ENCODE data around the gene KRTAP4-2. TPM values are rescaled to one million over a fixed set of nuclear protein-coding genes. Genes with fewer than 3 reads are reported as not detected.
"Not testable (repeated sequence)": the region's sequence is repeated elsewhere in the genome, so short reads cannot be mapped to it uniquely, and the experiment has no call there.

The KRTAP4-2 gene
- total RNA-seq, 3 donors from 2014 or later (not counting 1 experiment from before 2014, with no cell fraction given), result not detected

- Mint-ChIP-seq H3K27me3 (ENCODE audit: low read depth in 2 of 2) (peaks cover 11 to 27% of the 10 kb centered on the region in 2 donors), H3K4me1 (no peaks in the 10 kb centered on the region), H3K27ac (no peak overlapping the region), H3K4me3 (no peak overlapping the region), H3K36me3 (no peaks in the 10 kb centered on the region), H3K9me3 (no peaks in the 10 kb centered on the region)
- Histone ChIP-seq H3K27ac (ENCODE audit: low read length) (no peak overlapping the region), H3K9me3 (ENCODE audit: control insufficient read depth, insufficient read depth, low read length) (no peaks in the 10 kb centered on the region), H3K27me3 (ENCODE audit: control insufficient read depth, insufficient read depth, low read length) (peaks cover 2% of the 10 kb centered on the region), H3K4me1 (ENCODE audit: control insufficient read depth, insufficient read depth, low read length) (no peaks in the 10 kb centered on the region), H3K4me3 (ENCODE audit: low read length) (no peak overlapping the region), H3K36me3 (ENCODE audit: control insufficient read depth, insufficient read depth, low read length) (no peaks in the 10 kb centered on the region)
- ATAC-seq (no peak), DNase-seq (no peak)
- WGBS (ENCODE audit: insufficient coverage), result 83% methylated on average over 4 of the region's 5 CpGs
- intact Hi-C loops (cut with micrococcal nuclease), result no loop called here
- no peak for TF ChIP-seq CTCF (IDR thresholded peaks at IDR 0.05)
Measured at GRCh38 chr17:41199421-41200078, 21.5 kb upstream of the KRTAP4-2 start.

DNA sequence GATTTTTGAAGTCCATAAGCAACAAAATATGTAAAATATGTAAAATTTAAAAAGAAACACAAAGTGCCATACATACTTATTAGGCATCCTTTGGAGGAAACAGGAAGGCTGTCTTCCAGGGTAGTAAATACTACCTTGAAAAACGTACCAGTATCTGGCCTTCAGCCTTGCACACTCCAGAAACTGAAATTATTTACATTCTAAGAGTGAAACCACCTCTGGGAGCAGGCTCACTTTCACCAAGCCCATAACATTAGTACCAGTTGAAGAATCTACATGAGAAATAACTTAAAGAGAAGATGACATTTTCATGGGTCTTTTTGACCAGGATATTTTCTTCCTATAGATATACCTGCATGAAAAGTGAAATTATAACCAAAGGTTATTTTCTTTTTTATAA is 18.0 kb upstream of the KRTAP4-2 start:
- no peak for ATAC-seq
- 33% methylated on average over 1 of the region's 1 CpG for WGBS (ENCODE audit: insufficient coverage)
- no peak overlapping the region for H3K4me3 Mint-ChIP-seq

GRCh38 chr17:41190328-41190727 is 12.3 kb upstream of the KRTAP4-2 start:
- Mint-ChIP-seq H3K36me3 (no peaks in the 10 kb centered on the region), H3K4me1 (no peaks in the 10 kb centered on the region), H3K9me3 (no peaks in the 10 kb centered on the region), H3K27ac (no peak overlapping the region), H3K4me3 (no peak overlapping the region), H3K27me3 (ENCODE audit: low read depth in 2 of 2) (peaks cover 24 to 52% of the 10 kb centered on the region in 2 donors)
- no peak for TF ChIP-seq CTCF (IDR thresholded peaks at IDR 0.05)
- DNase-seq (no peak), ATAC-seq (no peak)
- Histone ChIP-seq H3K27ac (ENCODE audit: low read length) (no peak overlapping the region), H3K4me1 (ENCODE audit: control insufficient read depth, insufficient read depth, low read length) (no peaks in the 10 kb centered on the region), H3K27me3 (ENCODE audit: control insufficient read depth, insufficient read depth, low read length) (no peaks in the 10 kb centered on the region), H3K4me3 (ENCODE audit: low read length) (no peak overlapping the region), H3K36me3 (ENCODE audit: control insufficient read depth, insufficient read depth, low read length) (no peaks in the 10 kb centered on the region), H3K9me3 (ENCODE audit: control insufficient read depth, insufficient read depth, low read length) (no peaks in the 10 kb centered on the region)
- WGBS (ENCODE audit: insufficient coverage), result 87% methylated on average over 3 of the region's 3 CpGs
- intact Hi-C loops (cut with micrococcal nuclease), result no loop called here

More for the DNA sequence above, 18.0 kb upstream of the KRTAP4-2 start:
- H3K27me3 ChIP-seq (ENCODE audit: control insufficient read depth, insufficient read depth, low read length), result peaks cover 2% of the 10 kb centered on the region
- H3K9me3 ChIP-seq (ENCODE audit: control insufficient read depth, insufficient read depth, low read length), result no peaks in the 10 kb centered on the region
- Mint-ChIP-seq H3K27me3 (ENCODE audit: low read depth in 2 of 2) (peaks cover 20 to 53% of the 10 kb centered on the region in 2 donors), H3K27ac (no peak overlapping the region), H3K36me3 (no peaks in the 10 kb centered on the region), H3K9me3 (no peaks in the 10 kb centered on the region), H3K4me1 (no peaks in the 10 kb centered on the region)
- TF ChIP-seq CTCF (IDR thresholded peaks at IDR 0.05), result no peak
- H3K36me3 ChIP-seq (ENCODE audit: control insufficient read depth, insufficient read depth, low read length), result no peaks in the 10 kb centered on the region
- no peak for DNase-seq
- intact Hi-C loops (cut with micrococcal nuclease), result no loop called here
- H3K4me1 ChIP-seq (ENCODE audit: control insufficient read depth, insufficient read depth, low read length), result no peaks in the 10 kb centered on the region
- H3K4me3 ChIP-seq (ENCODE audit: low read length), result no peak overlapping the region
- no peak overlapping the region for H3K27ac ChIP-seq (ENCODE audit: low read length)

GRCh38 chr17:41189837-41190318 is 11.9 kb upstream of the KRTAP4-2 start, which contains the start of gene KRTAP9-1:
Gene KRTAP9-1 (plus strand): TSS chr17:41189887. CDS start chr17:41189887, 0 bp downstream.
- H3K4me1 Mint-ChIP-seq; H3K27ac ChIP-seq (ENCODE audit: low read length); H3K9me3 Mint-ChIP-seq; ATAC-seq; H3K36me3 ChIP-seq (ENCODE audit: control insufficient read depth, insufficient read depth, low read length); H3K4me3 ChIP-seq (ENCODE audit: low read length); intact Hi-C loops (cut with micrococcal nuclease); H3K27me3 ChIP-seq (ENCODE audit: control insufficient read depth, insufficient read depth, low read length); DNase-seq; H3K4me1 ChIP-seq (ENCODE audit: control insufficient read depth, insufficient read depth, low read length); H3K9me3 ChIP-seq (ENCODE audit: control insufficient read depth, insufficient read depth, low read length); H3K4me3 Mint-ChIP-seq; H3K36me3 Mint-ChIP-seq; H3K27ac Mint-ChIP-seq: not testable (repeated sequence)
- 70% methylated on average over 1 of the region's 1 CpG for WGBS (ENCODE audit: insufficient coverage)
- H3K27me3 Mint-ChIP-seq (ENCODE audit: low read depth in 2 of 2), result peaks cover 24 to 56% of the 10 kb centered on the region in 2 donors

All from natural killer cell (primary cell).